ENCODE data around the gene FGF18.

- no peak for TF ChIP-seq BHLHE40 (IDR thresholded peaks at IDR 0.05; ENCODE audit: borderline replicate concordance)
- TF ChIP-seq SUZ12 (IDR thresholded peaks at IDR 0.05) = no peak
- no peak for TF ChIP-seq FOXM1 (IDR thresholded peaks at IDR 0.05; ENCODE audit: borderline replicate concordance)
- no peak for TF ChIP-seq SP1 (IDR thresholded peaks at IDR 0.05)
- TF ChIP-seq FOXK2 (IDR thresholded peaks at IDR 0.05) = no peak
- no peak for TF ChIP-seq ELF4 (IDR thresholded peaks at IDR 0.05)
- TF ChIP-seq NFRKB (IDR thresholded peaks at IDR 0.05) = no peak
- TF ChIP-seq LEF1 (IDR thresholded peaks at IDR 0.05; ENCODE audit: borderline replicate concordance) = no peak
- TF ChIP-seq, protein P1, sequence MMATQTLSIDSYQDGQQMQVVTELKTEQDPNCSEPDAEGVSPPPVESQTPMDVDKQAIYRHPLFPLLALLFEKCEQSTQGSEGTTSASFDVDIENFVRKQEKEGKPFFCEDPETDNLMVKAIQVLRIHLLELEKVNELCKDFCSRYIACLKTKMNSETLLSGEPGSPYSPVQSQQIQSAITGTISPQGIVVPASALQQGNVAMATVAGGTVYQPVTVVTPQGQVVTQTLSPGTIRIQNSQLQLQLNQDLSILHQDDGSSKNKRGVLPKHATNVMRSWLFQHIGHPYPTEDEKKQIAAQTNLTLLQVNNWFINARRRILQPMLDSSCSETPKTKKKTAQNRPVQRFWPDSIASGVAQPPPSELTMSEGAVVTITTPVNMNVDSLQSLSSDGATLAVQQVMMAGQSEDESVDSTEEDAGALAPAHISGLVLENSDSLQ (IDR thresholded peaks at IDR 0.05) = no peak
- TF ChIP-seq ZNF384 (IDR thresholded peaks at IDR 0.05) = no peak
Observed at GRCh38 chr5:171400169-171400568, 19.3 kb upstream of the FGF18 start.
